Activated naive CD8-positive, alpha-beta T cell treated with anti-CD3 and anti-CD28 coated beads, Interleukin-2, amount 10 ng/mL, durations not matched to agents 7 days and 5 days (primary cell): ENCODE results near the gene SNTN. TPM values are rescaled to one million over a fixed set of nuclear protein-coding genes. Genes with fewer than 3 reads are reported as not detected.

ENCODE experiments used
- ATAC-seq: fragments of 150-1000 bp; cut with Tn5 transposase; one replicate; pipeline ENCODE4 v1.10.0; 2021; ENCODE audit warnings: low read depth, moderate library complexity
- POLR2A ChIA-PET: fragments of 350-600 bp; sonication (Branson Sonifier 250); formaldehyde crosslinking; loops from one replicate; lab custom pipeline; 2021; ENCODE audit warnings: antibody characterized with exemption; lab: Charles Lee
- DNase-seq: peaks from one replicate; pipeline ENCODE4 v3.0.0; 2021
- H3K27ac Mint-ChIP-seq: one replicate; pipeline ENCODE4 v1.8.0; 2022; ENCODE audit warnings: mild to moderate bottlenecking, mixed read lengths
- H3K27me3 Mint-ChIP-seq: one replicate; pipeline ENCODE4 v1.8.0; 2022; ENCODE audit warnings: mild to moderate bottlenecking, moderate library complexity, mixed read lengths
- H3K36me3 Mint-ChIP-seq: one replicate; pipeline ENCODE4 v1.8.0; 2021; ENCODE audit warnings: mild to moderate bottlenecking, mixed read lengths
- H3K4me1 Mint-ChIP-seq: one replicate; pipeline ENCODE4 v1.8.0; 2021; ENCODE audit warnings: mixed read lengths
- H3K4me3 Mint-ChIP-seq: one replicate; pipeline ENCODE4 v1.8.0; 2022; ENCODE audit warnings: mild to moderate bottlenecking, moderate library complexity, mixed read lengths
- H3K9me3 Mint-ChIP-seq: one replicate; pipeline ENCODE4 v1.8.0; 2021; ENCODE audit warnings: mixed read lengths
- total RNA-seq, 2 experiments: library from RNA; stranded (reverse); gene quantifications; one replicate each; pipeline ENCODE4 v1.2.3, GENCODE V29; 2021

Gene SNTN
- not detected for total RNA-seq

- no peak for ATAC-seq
- Mint-ChIP-seq H3K27me3 (no peaks in the 10 kb centered on the region), H3K9me3 (no peaks in the 10 kb centered on the region), H3K36me3 (no peaks in the 10 kb centered on the region), H3K27ac (no peak within 1 kb of the TSS), H3K4me1 (no peaks in the 10 kb centered on the region), H3K4me3 (no peak within 1 kb of the TSS)
- POLR2A ChIA-PET = no interaction called here
- DNase-seq = no peak
These were observed at the start of gene SNTN for GRCh38 chr3:63652066-63652725. SNTN (plus strand) TSS chr3:63652675; CDS start chr3:63652688, 13 bp downstream.

- POLR2A ChIA-PET = no interaction called here
- DNase-seq (no peak), ATAC-seq (no peak)
- H3K9me3 Mint-ChIP-seq = no peaks in the 10 kb centered on the region
- no peak overlapping the region for H3K27ac Mint-ChIP-seq
- no peaks in the 10 kb centered on the region for H3K36me3 Mint-ChIP-seq
- H3K4me3 Mint-ChIP-seq = no peak overlapping the region
- H3K4me1 Mint-ChIP-seq = no peaks in the 10 kb centered on the region
- no peaks in the 10 kb centered on the region for H3K27me3 Mint-ChIP-seq
These were observed 44.8 kb upstream of the SNTN start for GRCh38 chr3:63607716-63608115.

- Mint-ChIP-seq H3K36me3 (no peaks in the 10 kb centered on the region), H3K27ac (no peak overlapping the region), H3K27me3 (no peaks in the 10 kb centered on the region), H3K4me1 (no peaks in the 10 kb centered on the region), H3K9me3 (no peaks in the 10 kb centered on the region), H3K4me3 (no peak overlapping the region)
- DNase-seq (no peak), ATAC-seq (no peak)
- POLR2A ChIA-PET = no interaction called here
These were observed 43.1 kb upstream of the SNTN start for GRCh38 chr3:63609408-63609807.

- H3K27ac Mint-ChIP-seq = no peak overlapping the region
- no peaks in the 10 kb centered on the region for H3K9me3 Mint-ChIP-seq
- POLR2A ChIA-PET = no interaction called here
- ATAC-seq = no peak
- H3K4me1 Mint-ChIP-seq = no peaks in the 10 kb centered on the region
- H3K36me3 Mint-ChIP-seq = no peaks in the 10 kb centered on the region
- H3K4me3 Mint-ChIP-seq = no peak overlapping the region
- DNase-seq = no peak
- H3K27me3 Mint-ChIP-seq = no peaks in the 10 kb centered on the region
These were observed 42.6 kb upstream of the SNTN start for GRCh38 chr3:63609834-63610233.

GRCh38 chr3:63611382-63611781 lies 41.1 kb upstream of the SNTN start:
- Mint-ChIP-seq H3K4me3 (no peak overlapping the region), H3K4me1 (no peaks in the 10 kb centered on the region), H3K27me3 (no peaks in the 10 kb centered on the region), H3K27ac (no peak overlapping the region), H3K36me3 (no peaks in the 10 kb centered on the region), H3K9me3 (no peaks in the 10 kb centered on the region)
- DNase-seq = no peak
- no peak for ATAC-seq
- POLR2A ChIA-PET = no interaction called here

- POLR2A ChIA-PET = no interaction called here
- ATAC-seq = no peak
- no peaks in the 10 kb centered on the region for H3K36me3 Mint-ChIP-seq
- no peaks in the 10 kb centered on the region for H3K27me3 Mint-ChIP-seq
- H3K4me1 Mint-ChIP-seq = no peaks in the 10 kb centered on the region
- H3K9me3 Mint-ChIP-seq = no peaks in the 10 kb centered on the region
- no peak overlapping the region for H3K27ac Mint-ChIP-seq
- DNase-seq = no peak
- H3K4me3 Mint-ChIP-seq = no peak overlapping the region
These were observed 38.9 kb upstream of the SNTN start for GRCh38 chr3:63613561-63613960.

- POLR2A ChIA-PET = no interaction called here
- DNase-seq (no peak), ATAC-seq (no peak)
- no peak overlapping the region for H3K27ac Mint-ChIP-seq
- no peaks in the 10 kb centered on the region for H3K4me1 Mint-ChIP-seq
- no peaks in the 10 kb centered on the region for H3K27me3 Mint-ChIP-seq
- no peak overlapping the region for H3K4me3 Mint-ChIP-seq
- H3K9me3 Mint-ChIP-seq = peaks cover 1% of the 10 kb centered on the region
- no peaks in the 10 kb centered on the region for H3K36me3 Mint-ChIP-seq
These were observed 35.1 kb upstream of the SNTN start for GRCh38 chr3:63617391-63617790.

- POLR2A ChIA-PET = no interaction called here
- no peak overlapping the region for H3K27ac Mint-ChIP-seq
- H3K36me3 Mint-ChIP-seq = no peaks in the 10 kb centered on the region
- H3K4me1 Mint-ChIP-seq = no peaks in the 10 kb centered on the region
- no peaks in the 10 kb centered on the region for H3K9me3 Mint-ChIP-seq
- H3K4me3 Mint-ChIP-seq = no peak overlapping the region
- DNase-seq = no peak
- no peaks in the 10 kb centered on the region for H3K27me3 Mint-ChIP-seq
- ATAC-seq = no peak
These were observed 27.4 kb upstream of the SNTN start for GRCh38 chr3:63624941-63625560.

GRCh38 chr3:63631670-63632069 lies 20.8 kb upstream of the SNTN start:
- Mint-ChIP-seq H3K36me3 (no peaks in the 10 kb centered on the region), H3K27ac (no peak overlapping the region), H3K27me3 (no peaks in the 10 kb centered on the region), H3K4me1 (no peaks in the 10 kb centered on the region), H3K9me3 (no peaks in the 10 kb centered on the region), H3K4me3 (no peak overlapping the region)
- POLR2A ChIA-PET = no interaction called here
- DNase-seq = no peak
- no peak for ATAC-seq

- no peak for ATAC-seq
- Mint-ChIP-seq H3K27me3 (no peaks in the 10 kb centered on the region), H3K27ac (no peak overlapping the region), H3K4me3 (no peak overlapping the region), H3K4me1 (no peaks in the 10 kb centered on the region), H3K9me3 (no peaks in the 10 kb centered on the region), H3K36me3 (no peaks in the 10 kb centered on the region)
- DNase-seq = no peak
- POLR2A ChIA-PET = no interaction called here
These were observed 17.3 kb upstream of the SNTN start for GRCh38 chr3:63635186-63635585.

GRCh38 chr3:63639806-63640205 lies 12.7 kb upstream of the SNTN start:
- no peaks in the 10 kb centered on the region for H3K27me3 Mint-ChIP-seq
- no peak overlapping the region for H3K4me3 Mint-ChIP-seq
- DNase-seq (no peak), ATAC-seq (no peak)
- POLR2A ChIA-PET = no interaction called here
- no peaks in the 10 kb centered on the region for H3K4me1 Mint-ChIP-seq
- H3K9me3 Mint-ChIP-seq = no peaks in the 10 kb centered on the region
- H3K27ac Mint-ChIP-seq = no peak overlapping the region
- H3K36me3 Mint-ChIP-seq = no peaks in the 10 kb centered on the region

GRCh38 chr3:63642488-63642887 lies 10.0 kb upstream of the SNTN start:
- Mint-ChIP-seq H3K27me3 (no peaks in the 10 kb centered on the region), H3K36me3 (no peaks in the 10 kb centered on the region), H3K27ac (no peak overlapping the region), H3K4me3 (no peak overlapping the region), H3K9me3 (peaks cover 3% of the 10 kb centered on the region), H3K4me1 (no peaks in the 10 kb centered on the region)
- no peak for DNase-seq
- no peak for ATAC-seq
- POLR2A ChIA-PET = no interaction called here

- DNase-seq = no peak
- POLR2A ChIA-PET = no interaction called here
- no peak for ATAC-seq
- Mint-ChIP-seq H3K4me3 (no peak overlapping the region), H3K4me1 (no peaks in the 10 kb centered on the region), H3K27ac (no peak overlapping the region), H3K27me3 (no peaks in the 10 kb centered on the region), H3K9me3 (peaks cover 3% of the 10 kb centered on the region), H3K36me3 (no peaks in the 10 kb centered on the region)
These were observed 8.2 kb upstream of the SNTN start for GRCh38 chr3:63644212-63644797.
